ENCODE data around the gene GUCA2B. TPM values are rescaled to one million over a fixed set of nuclear protein-coding genes. Genes with fewer than 3 reads are reported as not detected.

The GUCA2B gene
- total RNA-seq, 4 donors from 2014 or later: not detected

DNA sequence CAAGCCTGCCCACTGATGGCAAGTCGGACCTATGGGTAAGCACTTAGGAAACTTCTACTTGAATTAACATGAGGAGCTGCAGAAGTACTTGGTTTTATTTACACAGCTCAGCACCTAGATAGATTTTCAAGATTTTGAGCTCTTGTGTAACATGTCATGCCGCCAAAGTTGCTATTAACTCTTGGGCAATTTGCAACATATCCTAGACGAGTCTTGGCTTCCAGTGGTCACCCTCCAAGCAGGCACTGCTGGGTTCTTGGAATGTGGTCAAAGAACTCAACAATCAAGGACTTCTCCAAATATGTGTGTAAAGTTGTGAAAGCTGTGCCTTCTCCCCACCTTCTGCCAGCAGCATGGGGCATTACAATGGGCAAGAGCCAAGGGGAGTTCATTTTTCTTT is 17.8 kb upstream of the GUCA2B start:
- H3K4me3 ChIP-seq: no peak overlapping the region
- no peaks in the 10 kb centered on the region for H3K27me3 ChIP-seq
- TF ChIP-seq, protein P1, sequence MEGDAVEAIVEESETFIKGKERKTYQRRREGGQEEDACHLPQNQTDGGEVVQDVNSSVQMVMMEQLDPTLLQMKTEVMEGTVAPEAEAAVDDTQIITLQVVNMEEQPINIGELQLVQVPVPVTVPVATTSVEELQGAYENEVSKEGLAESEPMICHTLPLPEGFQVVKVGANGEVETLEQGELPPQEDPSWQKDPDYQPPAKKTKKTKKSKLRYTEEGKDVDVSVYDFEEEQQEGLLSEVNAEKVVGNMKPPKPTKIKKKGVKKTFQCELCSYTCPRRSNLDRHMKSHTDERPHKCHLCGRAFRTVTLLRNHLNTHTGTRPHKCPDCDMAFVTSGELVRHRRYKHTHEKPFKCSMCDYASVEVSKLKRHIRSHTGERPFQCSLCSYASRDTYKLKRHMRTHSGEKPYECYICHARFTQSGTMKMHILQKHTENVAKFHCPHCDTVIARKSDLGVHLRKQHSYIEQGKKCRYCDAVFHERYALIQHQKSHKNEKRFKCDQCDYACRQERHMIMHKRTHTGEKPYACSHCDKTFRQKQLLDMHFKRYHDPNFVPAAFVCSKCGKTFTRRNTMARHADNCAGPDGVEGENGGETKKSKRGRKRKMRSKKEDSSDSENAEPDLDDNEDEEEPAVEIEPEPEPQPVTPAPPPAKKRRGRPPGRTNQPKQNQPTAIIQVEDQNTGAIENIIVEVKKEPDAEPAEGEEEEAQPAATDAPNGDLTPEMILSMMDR (IDR thresholded peaks at IDR 0.05): no peak
- TF ChIP-seq POLR2A (IDR thresholded peaks at IDR 0.05): no peak
- no peak for DNase-seq
- no peaks in the 10 kb centered on the region for H3K9me3 ChIP-seq
- no peaks in the 10 kb centered on the region for H3K4me1 ChIP-seq
- intact Hi-C loops (cut with DNase I; ENCODE audit: low total_unique reads): no loop called here
- H3K36me3 ChIP-seq: no peaks in the 10 kb centered on the region
- H3K27ac ChIP-seq: no peak overlapping the region

DNA sequence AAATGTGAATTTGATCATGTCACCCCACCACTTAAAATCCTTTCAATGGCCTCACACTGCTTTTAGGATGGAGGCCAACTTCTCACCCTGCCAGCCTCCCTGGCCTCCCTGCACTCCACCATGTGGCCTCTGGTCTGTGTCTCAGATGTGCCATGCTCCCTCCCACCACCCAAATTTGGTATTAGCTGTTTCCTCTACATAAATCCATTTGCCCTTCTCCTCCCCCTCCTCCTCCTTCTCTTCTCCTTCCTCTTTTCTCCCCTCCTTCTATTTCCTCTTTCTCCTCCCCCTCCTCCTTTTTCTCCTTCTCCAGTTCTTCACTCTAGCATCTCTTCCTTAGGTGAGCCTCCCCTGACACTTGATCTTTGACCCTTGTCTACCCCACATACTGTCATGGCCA is 16.7 kb upstream of the GUCA2B start:
- Histone ChIP-seq H3K27me3 (no peaks in the 10 kb centered on the region), H3K4me3 (no peak overlapping the region), H3K27ac (no peak overlapping the region), H3K4me1 (no peaks in the 10 kb centered on the region), H3K36me3 (no peaks in the 10 kb centered on the region), H3K9me3 (no peaks in the 10 kb centered on the region)
- DNase-seq: no peak
- TF ChIP-seq, protein P1 (IDR thresholded peaks at IDR 0.05): no peak
- TF ChIP-seq POLR2A (IDR thresholded peaks at IDR 0.05): no peak
- intact Hi-C loops (cut with DNase I; ENCODE audit: low total_unique reads): no loop called here

DNA sequence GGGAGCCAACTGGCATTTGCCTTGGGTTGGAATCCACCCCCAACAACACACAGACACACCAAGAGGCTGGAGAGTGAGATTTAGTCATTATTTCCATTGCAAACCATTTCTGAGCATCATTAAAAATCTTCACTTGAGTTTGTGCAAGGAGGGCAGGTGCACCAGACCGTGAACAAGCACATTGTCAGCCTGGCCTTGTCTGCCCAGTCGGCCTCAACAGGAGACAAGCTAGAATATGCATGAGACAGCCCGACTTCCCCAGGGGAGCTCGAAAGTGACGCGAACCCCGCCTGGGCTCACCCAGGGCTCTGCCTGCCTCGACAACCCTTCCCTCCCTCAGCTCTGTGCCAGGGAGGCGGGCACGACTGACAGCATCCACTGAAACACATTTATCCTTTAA is 15.4 kb upstream of the GUCA2B start:
- Histone ChIP-seq H3K27ac (no peak overlapping the region), H3K9me3 (no peaks in the 10 kb centered on the region), H3K36me3 (no peaks in the 10 kb centered on the region), H3K27me3 (no peaks in the 10 kb centered on the region), H3K4me3 (no peak overlapping the region), H3K4me1 (no peaks in the 10 kb centered on the region)
- DNase-seq: no peak
- intact Hi-C loops (cut with DNase I; ENCODE audit: low total_unique reads): no loop called here
- TF ChIP-seq POLR2A (IDR thresholded peaks at IDR 0.05): no peak
- TF ChIP-seq, protein P1 (IDR thresholded peaks at IDR 0.05): no peak

DNA sequence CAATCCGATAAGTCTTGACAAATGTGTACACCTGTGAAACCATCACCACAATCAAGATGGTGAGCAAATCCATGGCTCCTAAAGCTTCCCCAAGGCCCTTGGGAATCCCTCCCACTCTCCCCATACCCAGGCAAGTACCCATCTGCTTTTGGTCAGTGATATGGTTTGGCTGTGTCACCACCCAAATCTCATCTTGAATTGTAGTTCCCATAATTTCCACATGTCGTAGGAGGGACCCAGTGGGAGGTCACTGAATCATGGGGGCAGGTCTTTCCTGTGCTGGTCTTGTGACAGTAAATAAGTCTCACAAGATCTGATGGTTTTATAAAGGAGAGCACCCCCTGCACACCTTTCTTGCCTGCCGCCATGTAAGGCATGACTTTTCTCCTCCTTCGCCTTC is 14.6 kb upstream of the GUCA2B start:
- intact Hi-C loops (cut with DNase I; ENCODE audit: low total_unique reads): no loop called here
- Histone ChIP-seq H3K4me1 (no peaks in the 10 kb centered on the region), H3K4me3 (no peak overlapping the region), H3K36me3 (no peaks in the 10 kb centered on the region), H3K27me3 (no peaks in the 10 kb centered on the region), H3K9me3 (no peaks in the 10 kb centered on the region), H3K27ac (no peak overlapping the region)
- no peak for TF ChIP-seq POLR2A (IDR thresholded peaks at IDR 0.05)
- TF ChIP-seq, protein P1 (IDR thresholded peaks at IDR 0.05): no peak
- no peak for DNase-seq

DNA sequence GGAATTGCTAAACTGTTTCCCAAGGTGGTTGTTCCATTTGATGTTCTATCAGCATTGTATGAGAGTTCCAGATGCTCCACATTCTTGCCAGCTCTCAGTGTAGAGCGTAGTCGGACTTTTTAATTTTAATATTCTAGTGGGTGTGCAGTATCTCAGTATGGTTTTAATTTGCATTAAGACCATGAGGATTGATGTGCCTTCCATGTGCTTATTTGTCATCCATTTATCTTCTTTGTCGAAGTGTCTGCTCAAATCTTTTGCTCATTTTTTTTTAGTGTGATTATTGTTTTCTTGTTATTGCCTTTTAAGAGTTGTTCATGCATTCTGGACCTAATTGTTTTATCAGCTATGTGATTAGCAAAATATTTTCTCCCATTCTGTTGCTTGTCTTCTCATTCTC is 13.8 kb upstream of the GUCA2B start:
- H3K27me3 ChIP-seq: no peaks in the 10 kb centered on the region

More for the DNA sequence above, 13.8 kb upstream of the GUCA2B start:
- Histone ChIP-seq H3K36me3 (no peaks in the 10 kb centered on the region), H3K9me3 (no peaks in the 10 kb centered on the region), H3K4me3 (no peak overlapping the region), H3K4me1 (no peaks in the 10 kb centered on the region), H3K27ac (no peak overlapping the region)
- no peak for DNase-seq
- intact Hi-C loops (cut with DNase I; ENCODE audit: low total_unique reads): no loop called here
- no peak for TF ChIP-seq POLR2A (IDR thresholded peaks at IDR 0.05)
- TF ChIP-seq, protein P1 (IDR thresholded peaks at IDR 0.05): no peak

All from uterus (tissue), 4 donors.